Uterus (tissue), 2 donors: ENCODE measurements around the gene FOXB2.

Experiments used
- POLR2A ChIP-seq, 2 donors: fragments of 450-650 bp; IDR thresholded peaks; one replicate each; pipeline ENCODE4 v1.6.1; 2016; ENCODE audit warnings: antibody characterized with exemption in 2 of 2, mild to moderate bottlenecking in 1 of 2, moderate library complexity in 1 of 2
- TF ChIP-seq, protein P1 (sequence below), 4 experiments: fragments of 200-600 bp in 2 of 4; fragments of 450-650 bp in 2 of 4; sonication (generic) in 2 of 4; IDR thresholded peaks; one replicate each; pipeline ENCODE4 v1.5.1; 2016 to 2019; ENCODE audit warnings: antibody characterized with exemption in 4 of 4, mild to moderate bottlenecking in 2 of 4, moderate library complexity in 1 of 4

DNA sequence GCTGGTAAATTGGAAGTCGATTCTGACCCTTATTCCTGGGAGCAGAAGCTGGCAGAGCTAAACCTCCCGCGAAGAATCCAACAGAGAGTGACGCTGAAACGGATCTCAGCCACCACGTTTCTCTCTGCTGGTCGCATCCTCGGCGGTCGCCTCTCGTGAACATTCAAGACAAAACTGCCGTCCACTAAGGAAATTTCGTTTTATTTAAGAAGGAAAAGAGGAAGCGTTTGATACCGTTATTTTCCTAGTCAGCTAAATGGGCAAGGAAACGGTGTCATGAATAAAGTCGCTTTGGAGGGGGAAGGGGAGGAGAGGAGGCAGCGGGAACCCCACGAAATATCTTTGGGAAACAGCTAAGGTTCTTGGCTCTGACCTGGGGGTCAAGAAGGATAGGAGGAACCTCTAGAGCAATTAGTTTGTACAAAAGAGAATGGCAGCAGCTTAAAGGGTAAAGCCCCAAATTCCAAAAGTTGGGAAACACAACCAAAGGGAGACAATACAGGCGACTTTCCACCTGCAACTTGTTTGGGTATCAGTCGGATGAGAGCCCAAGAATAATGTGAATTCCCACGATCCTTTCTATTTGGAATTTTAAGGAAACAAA, 1.9 kb downstream of the FOXB2 start:
- no peak for TF ChIP-seq POLR2A (IDR thresholded peaks at IDR 0.05)
- TF ChIP-seq, protein P1, sequence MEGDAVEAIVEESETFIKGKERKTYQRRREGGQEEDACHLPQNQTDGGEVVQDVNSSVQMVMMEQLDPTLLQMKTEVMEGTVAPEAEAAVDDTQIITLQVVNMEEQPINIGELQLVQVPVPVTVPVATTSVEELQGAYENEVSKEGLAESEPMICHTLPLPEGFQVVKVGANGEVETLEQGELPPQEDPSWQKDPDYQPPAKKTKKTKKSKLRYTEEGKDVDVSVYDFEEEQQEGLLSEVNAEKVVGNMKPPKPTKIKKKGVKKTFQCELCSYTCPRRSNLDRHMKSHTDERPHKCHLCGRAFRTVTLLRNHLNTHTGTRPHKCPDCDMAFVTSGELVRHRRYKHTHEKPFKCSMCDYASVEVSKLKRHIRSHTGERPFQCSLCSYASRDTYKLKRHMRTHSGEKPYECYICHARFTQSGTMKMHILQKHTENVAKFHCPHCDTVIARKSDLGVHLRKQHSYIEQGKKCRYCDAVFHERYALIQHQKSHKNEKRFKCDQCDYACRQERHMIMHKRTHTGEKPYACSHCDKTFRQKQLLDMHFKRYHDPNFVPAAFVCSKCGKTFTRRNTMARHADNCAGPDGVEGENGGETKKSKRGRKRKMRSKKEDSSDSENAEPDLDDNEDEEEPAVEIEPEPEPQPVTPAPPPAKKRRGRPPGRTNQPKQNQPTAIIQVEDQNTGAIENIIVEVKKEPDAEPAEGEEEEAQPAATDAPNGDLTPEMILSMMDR (IDR thresholded peaks at IDR 0.05): no peak
